ENCODE measurements around the gene TNFRSF19.

DNA sequence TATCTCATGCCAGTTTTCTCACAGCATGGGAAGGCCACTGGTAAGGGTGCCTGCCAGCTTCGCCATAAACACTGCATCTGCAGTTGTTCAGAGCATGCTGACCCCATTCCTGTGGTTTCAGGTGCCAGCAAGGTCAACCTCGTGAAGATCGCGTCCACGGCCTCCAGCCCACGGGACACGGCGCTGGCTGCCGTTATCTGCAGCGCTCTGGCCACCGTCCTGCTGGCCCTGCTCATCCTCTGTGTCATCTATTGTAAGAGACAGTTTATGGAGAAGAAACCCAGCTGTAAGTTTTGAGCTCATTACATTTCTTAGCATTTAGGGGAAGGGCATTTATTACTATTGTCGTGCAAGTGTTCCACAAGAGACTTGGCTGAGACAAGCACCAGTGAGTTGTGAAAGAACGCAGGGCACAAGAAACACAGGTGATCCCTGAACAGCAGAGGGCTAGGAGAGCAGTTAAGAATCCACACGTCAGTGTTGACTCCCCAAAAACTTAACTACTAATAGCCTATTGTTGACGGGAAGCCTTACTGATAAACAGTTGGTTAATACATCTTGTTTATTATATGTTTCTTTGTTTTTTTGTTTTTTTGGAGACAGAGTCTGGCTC, 88.8 kb downstream of the TNFRSF19 start:
- TF ChIP-seq ZNF274 (IDR thresholded peaks at IDR 0.05; ENCODE audit: low read depth, low read length) = no peak
- TF ChIP-seq YY1 (IDR thresholded peaks at IDR 0.05; ENCODE audit: insufficient read depth, insufficient read length) = no peak
- no peak for TF ChIP-seq SUZ12 (IDR thresholded peaks at IDR 0.05; ENCODE audit: extremely low read depth, insufficient read depth, insufficient read length)

Data from NT2/D1 (cell line).